Spinal cord (tissue), 10 donors: ENCODE results near the gene SEMG2. TPM values are rescaled to one million over a fixed set of nuclear protein-coding genes. Genes with fewer than 3 reads are reported as not detected.

Experiments used
- DNase-seq, 6 donors: peaks; one replicate each; pipeline versions ENCODE4 v3.0.0 to v3.0.0-alpha.2; 2013 to 2015; ENCODE audit warnings: low spot score in 6 of 6, low read depth in 4 of 6
- H3K27ac ChIP-seq: one replicate; pipeline ENCODE4 v1.5.1; 2013; ENCODE audit warnings: low read depth, low read length, control low read depth
- H3K27me3 ChIP-seq: one replicate; pipeline ENCODE4 v1.6.1; 2013; ENCODE audit warnings: low read length; ENCODE audit not compliant: control insufficient read depth, insufficient read depth
- H3K36me3 ChIP-seq: one replicate; pipeline ENCODE4 v1.6.1; 2013; ENCODE audit warnings: low read length; ENCODE audit not compliant: control insufficient read depth, insufficient read depth
- H3K4me1 ChIP-seq: one replicate; pipeline ENCODE4 v1.6.1; 2013; ENCODE audit warnings: low read length; ENCODE audit not compliant: control insufficient read depth, insufficient read depth
- H3K4me3 ChIP-seq: one replicate; pipeline ENCODE4 v1.5.1; 2013; ENCODE audit warnings: low read depth, low read length, control low read depth
- H3K9me3 ChIP-seq: one replicate; pipeline ENCODE4 v1.6.1; 2013; ENCODE audit warnings: low read length; ENCODE audit not compliant: control insufficient read depth, insufficient read depth
- WGBS: methylation state at CpG from one replicate; pipeline ENCODE4 v1.1.5; 2013; ENCODE audit warnings: missing lambda C conversion rate; ENCODE audit not compliant: insufficient coverage; 5-methylcytosine and 5-hydroxymethylcytosine counted together
- long read RNA-seq, 4 donors: transcript quantifications; one replicate each; lab custom pipeline, GENCODE V29; 2026
- polyA plus RNA-seq, 2 donors: library from polyadenylated mRNA; unstranded; fragments of 120-200 nt; gene quantifications; one replicate each; pipeline ENCODE4 v1.2.1, GENCODE V29; 2013; ENCODE audit not compliant: insufficient read length in 2 of 2
- total RNA-seq, 2 donors: library from RNA; depleted of rRNA in 1 of 2; stranded (reverse); fragments of 120-200 nt in 1 of 2; fragments of >200 nt in 1 of 2; gene quantifications; one replicate each; pipeline versions ENCODE4 v1.2.3 to v1.2.4, GENCODE V29; 2013 to 2014
- donor health status: healthy.

The SEMG2 gene, protein sequence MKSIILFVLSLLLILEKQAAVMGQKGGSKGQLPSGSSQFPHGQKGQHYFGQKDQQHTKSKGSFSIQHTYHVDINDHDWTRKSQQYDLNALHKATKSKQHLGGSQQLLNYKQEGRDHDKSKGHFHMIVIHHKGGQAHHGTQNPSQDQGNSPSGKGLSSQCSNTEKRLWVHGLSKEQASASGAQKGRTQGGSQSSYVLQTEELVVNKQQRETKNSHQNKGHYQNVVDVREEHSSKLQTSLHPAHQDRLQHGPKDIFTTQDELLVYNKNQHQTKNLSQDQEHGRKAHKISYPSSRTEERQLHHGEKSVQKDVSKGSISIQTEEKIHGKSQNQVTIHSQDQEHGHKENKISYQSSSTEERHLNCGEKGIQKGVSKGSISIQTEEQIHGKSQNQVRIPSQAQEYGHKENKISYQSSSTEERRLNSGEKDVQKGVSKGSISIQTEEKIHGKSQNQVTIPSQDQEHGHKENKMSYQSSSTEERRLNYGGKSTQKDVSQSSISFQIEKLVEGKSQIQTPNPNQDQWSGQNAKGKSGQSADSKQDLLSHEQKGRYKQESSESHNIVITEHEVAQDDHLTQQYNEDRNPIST
- not detected for total RNA-seq
- polyA plus RNA-seq = not detected
- long read RNA-seq, donor 1 = 0 reads
- long read RNA-seq, donor 2 = 0 reads
- long read RNA-seq, donor 3 = 0 reads
- long read RNA-seq, donor 4 = 0 reads

GRCh38 chr20:45221076-45221475 lies at the start of gene SEMG2:
SEMG2 (plus strand) TSS chr20:45221373; CDS start chr20:45221390, 17 bp downstream.
- Histone ChIP-seq H3K4me3 (no peak within 1 kb of the TSS), H3K36me3 (no peaks in the 10 kb centered on the region), H3K9me3 (no peaks in the 10 kb centered on the region), H3K27me3 (no peaks in the 10 kb centered on the region), H3K4me1 (no peaks in the 10 kb centered on the region), H3K27ac (no peak within 1 kb of the TSS)
- 100% methylated on average over 1 of the region's 4 CpGs for whole genome bisulfite sequencing
- DNase-seq = no peak

- no peaks in the 10 kb centered on the region for H3K27me3 ChIP-seq
- 57% methylated on average over 1 of the region's 1 CpG for WGBS
These were observed 47.7 kb upstream of the SEMG2 start for GRCh38 chr20:45173522-45173921.

DNA sequence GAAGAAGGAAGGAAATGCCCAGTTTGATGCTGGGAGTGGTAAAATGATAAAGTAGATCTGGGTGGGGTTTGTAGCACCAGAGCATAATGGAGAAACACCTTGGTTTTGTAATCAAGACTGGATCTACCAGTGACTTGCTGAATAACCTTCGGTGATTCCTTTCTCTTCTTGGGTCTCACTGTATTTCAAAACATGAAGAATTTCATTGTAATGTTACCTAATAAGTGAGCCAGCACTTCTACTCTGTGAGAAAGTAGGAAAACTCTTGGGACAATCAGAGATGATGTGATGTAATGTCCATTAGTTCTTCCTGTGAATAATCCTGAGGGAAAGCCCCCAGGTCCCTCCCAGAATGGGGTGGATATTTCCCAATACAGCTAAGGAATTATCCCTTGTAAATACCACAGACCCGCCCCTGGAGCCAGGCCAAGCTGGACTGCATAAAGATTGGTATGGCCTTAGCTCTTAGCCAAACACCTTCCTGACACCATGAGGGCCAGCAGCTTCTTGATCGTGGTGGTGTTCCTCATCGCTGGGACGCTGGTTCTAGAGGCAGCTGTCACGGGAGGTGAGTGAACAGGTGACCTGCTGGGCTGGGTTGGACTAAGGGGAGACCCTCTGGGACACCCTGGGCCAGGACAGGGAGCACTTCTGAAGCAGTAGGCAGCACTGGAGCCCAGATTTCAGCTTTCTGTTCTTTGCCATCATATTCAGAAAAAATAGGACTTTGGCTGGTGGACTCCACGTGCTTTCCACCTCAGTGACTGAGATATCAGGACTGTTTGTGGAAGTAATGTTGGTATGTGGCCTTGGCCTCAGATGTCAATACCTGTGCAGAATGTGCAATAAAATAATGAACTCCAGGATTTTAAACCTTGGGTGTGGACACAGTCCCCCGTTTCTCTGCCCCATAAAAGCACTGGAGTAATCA lies 46.5 kb upstream of the SEMG2 start, which contains the start of gene PI3:
Gene PI3, plus strand, starts transcription at position 469 of the 931 bp plus-strand sequence. Its CDS starts 21 bp downstream, at position 490.
- no peaks in the 10 kb centered on the region for H3K9me3 ChIP-seq
- H3K27ac ChIP-seq = no peak within 1 kb of the TSS
- DNase-seq = no peak
- H3K4me3 ChIP-seq = no peak within 1 kb of the TSS
- H3K4me1 ChIP-seq = no peaks in the 10 kb centered on the region
- WGBS = 80% methylated on average over 6 of the region's 8 CpGs
- no peaks in the 10 kb centered on the region for H3K27me3 ChIP-seq
- H3K36me3 ChIP-seq = no peaks in the 10 kb centered on the region

More at GRCh38 chr20:45173522-45173921, 47.7 kb upstream of the SEMG2 start:
- no peak for DNase-seq
- H3K27ac ChIP-seq = no peak overlapping the region
- H3K4me3 ChIP-seq = no peak overlapping the region
- H3K9me3 ChIP-seq = peaks cover 5% of the 10 kb centered on the region
- no peaks in the 10 kb centered on the region for H3K4me1 ChIP-seq
- no peaks in the 10 kb centered on the region for H3K36me3 ChIP-seq

DNA sequence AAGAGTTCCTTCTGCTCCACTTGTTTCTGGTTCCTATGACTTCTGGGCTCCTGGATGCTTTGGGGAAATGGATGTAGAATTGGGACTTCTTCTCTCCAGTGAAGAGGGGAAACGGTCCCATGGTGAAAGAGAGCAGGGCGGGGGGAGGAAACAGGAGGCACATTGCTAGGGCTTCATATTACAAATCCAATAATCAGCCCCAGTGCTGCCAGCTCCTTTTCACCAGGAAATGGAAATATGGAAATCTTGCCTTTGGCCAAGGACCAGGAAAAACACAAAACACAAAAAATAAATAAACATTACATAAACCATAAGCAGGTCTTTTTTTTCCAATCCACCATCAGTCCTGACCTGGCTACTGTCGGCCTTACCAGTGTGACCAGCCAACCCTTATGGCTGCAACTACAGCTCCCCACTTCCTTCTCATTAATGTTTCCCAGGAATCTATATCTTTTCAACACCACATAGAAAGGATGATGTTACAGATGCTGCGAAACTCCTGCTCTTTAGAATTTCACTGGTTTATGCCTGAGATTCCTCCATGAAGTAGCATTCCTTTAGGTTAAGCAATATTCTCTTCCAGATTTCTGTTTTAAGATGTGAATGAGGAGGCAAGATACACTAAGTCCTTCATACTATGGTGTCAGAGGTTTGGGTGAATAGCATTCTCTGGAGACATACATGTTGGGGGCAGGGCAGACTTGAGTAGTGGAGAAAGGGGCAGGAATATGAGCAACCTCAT lies 44.5 kb upstream of the SEMG2 start:
- Histone ChIP-seq H3K4me3 (no peak overlapping the region), H3K27ac (no peak overlapping the region), H3K36me3 (no peaks in the 10 kb centered on the region), H3K4me1 (no peaks in the 10 kb centered on the region), H3K9me3 (no peaks in the 10 kb centered on the region), H3K27me3 (no peaks in the 10 kb centered on the region)
- 90% methylated on average over 1 of the region's 4 CpGs for WGBS
- DNase-seq = no peak

GRCh38 chr20:45179166-45179565 lies 42.0 kb upstream of the SEMG2 start:
- no peaks in the 10 kb centered on the region for H3K36me3 ChIP-seq
- 75% methylated on average over 1 of the region's 2 CpGs for WGBS
- H3K27ac ChIP-seq = no peak overlapping the region
- H3K4me3 ChIP-seq = no peak overlapping the region
- no peak for DNase-seq
- H3K27me3 ChIP-seq = no peaks in the 10 kb centered on the region
- no peaks in the 10 kb centered on the region for H3K9me3 ChIP-seq
- H3K4me1 ChIP-seq = no peaks in the 10 kb centered on the region

DNA sequence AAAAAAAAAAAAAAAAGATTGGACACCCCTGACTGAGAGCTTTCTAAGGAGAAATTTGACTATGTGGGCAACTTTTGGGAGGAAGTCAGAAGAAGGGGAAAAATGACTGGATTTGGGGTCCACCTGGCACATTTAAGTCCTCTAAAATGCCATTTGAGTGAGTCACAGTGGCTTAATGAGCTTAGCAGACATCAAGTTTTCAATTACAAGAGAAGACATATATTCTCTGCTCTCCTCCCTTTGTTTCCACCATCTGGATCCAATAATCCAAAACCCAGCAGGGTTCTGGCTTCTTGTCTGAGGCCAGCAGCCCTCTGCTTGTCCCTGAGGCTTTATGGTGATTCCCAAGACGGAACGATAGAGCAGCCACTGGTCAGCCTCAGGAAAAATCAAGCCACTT lies 39.5 kb upstream of the SEMG2 start:
- WGBS = 76% methylated on average over 2 of the region's 2 CpGs
- peak in 1 of 6 donors; percentile 2 for DNase-seq
- Histone ChIP-seq H3K27me3 (no peaks in the 10 kb centered on the region), H3K4me1 (no peaks in the 10 kb centered on the region), H3K4me3 (no peak overlapping the region), H3K9me3 (no peaks in the 10 kb centered on the region), H3K36me3 (no peaks in the 10 kb centered on the region), H3K27ac (no peak overlapping the region)

DNA sequence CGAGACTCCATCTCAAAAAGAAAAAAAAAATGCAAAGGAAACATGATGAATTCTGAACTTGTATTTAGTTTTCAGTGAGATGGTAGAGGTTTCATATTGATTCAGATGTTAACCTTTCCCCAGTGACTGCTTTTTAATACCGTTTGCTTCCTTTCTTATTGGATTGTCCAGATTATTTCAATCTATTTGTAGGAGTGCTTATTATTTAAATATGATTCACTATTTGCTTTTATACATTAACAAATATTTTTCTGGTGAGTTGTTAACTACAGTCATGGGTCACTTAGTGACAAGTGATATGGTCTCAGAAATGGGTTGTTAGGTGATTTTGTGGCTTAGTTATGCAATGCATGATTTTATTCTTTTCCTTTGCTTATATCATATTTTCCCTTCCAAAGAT lies 38.1 kb upstream of the SEMG2 start:
- Histone ChIP-seq H3K4me1 (no peaks in the 10 kb centered on the region), H3K27me3 (no peaks in the 10 kb centered on the region), H3K4me3 (no peak overlapping the region), H3K36me3 (no peaks in the 10 kb centered on the region), H3K9me3 (no peaks in the 10 kb centered on the region), H3K27ac (no peak overlapping the region)
- WGBS = 100% methylated on average over 1 of the region's 2 CpGs
- DNase-seq = no peak

DNA sequence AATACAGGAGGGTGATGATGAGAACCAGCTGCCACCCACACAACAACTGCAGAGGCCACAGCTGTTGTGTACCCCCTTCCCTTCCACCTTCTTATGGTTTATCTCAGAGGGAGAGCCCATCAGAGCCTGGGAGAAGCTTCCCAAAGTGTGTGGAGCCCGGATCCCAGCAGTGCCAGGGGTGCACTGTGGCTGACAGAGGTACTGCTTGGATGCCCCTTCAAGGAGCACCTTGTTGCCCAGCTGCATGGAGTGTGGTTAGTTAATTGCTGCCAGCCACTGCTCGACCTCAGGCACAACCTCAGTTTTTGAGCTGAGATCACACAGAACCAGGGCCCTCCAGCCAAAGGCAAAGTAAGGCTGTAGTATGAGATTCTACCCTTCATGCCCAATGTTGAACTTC lies 33.5 kb upstream of the SEMG2 start:
- 87% methylated on average over 2 of the region's 2 CpGs for WGBS
- Histone ChIP-seq H3K4me3 (no peak overlapping the region), H3K27ac (no peak overlapping the region), H3K36me3 (no peaks in the 10 kb centered on the region), H3K27me3 (no peaks in the 10 kb centered on the region), H3K9me3 (no peaks in the 10 kb centered on the region), H3K4me1 (no peaks in the 10 kb centered on the region)
- no peak for DNase-seq
